Sigmoid colon (tissue), 7 donors: ENCODE data around the gene CLRN3. TPM values are rescaled to one million over a fixed set of nuclear protein-coding genes. Genes with fewer than 3 reads are reported as not detected.
A peak's percentile ranks its signal among the peaks of the same experiment; 100 is the strongest.

Source experiments
- DNase-seq: peaks from one replicate; pipeline ENCODE4 v3.0.0-alpha.2; 2019
- H3K27ac ChIP-seq, 4 donors: fragments of 200-600 bp; sonication (generic); one replicate each; pipeline ENCODE4 v1.5.1; 2016 to 2019; ENCODE audit warnings: mild to moderate bottlenecking in 1 of 4
- H3K27me3 ChIP-seq, 3 donors: fragments of 200-600 bp; sonication (generic); one replicate each; pipeline ENCODE4 v1.5.1; 2019; ENCODE audit warnings: mild to moderate bottlenecking in 1 of 3
- H3K36me3 ChIP-seq, 4 donors: fragments of 200-600 bp; sonication (generic); one replicate each; pipeline ENCODE4 v1.5.1; 2016 to 2019
- H3K4me1 ChIP-seq, 4 donors: fragments of 200-600 bp; sonication (generic); one replicate each; pipeline ENCODE4 v1.5.1; 2017 to 2019
- H3K4me3 ChIP-seq, 4 donors: fragments of 200-600 bp; sonication (generic); one replicate each; pipeline ENCODE4 v1.5.1; 2017 to 2019; ENCODE audit warnings: mild to moderate bottlenecking in 2 of 4, moderate library complexity in 1 of 4
- H3K9me3 ChIP-seq, 4 donors: fragments of 200-600 bp in 3 of 4; sonication (generic) in 3 of 4; one replicate each; pipeline versions ENCODE4 v1.5.1 to v1.6.1; 2013 to 2019
- CTCF ChIP-seq, 4 experiments: fragments of 450-650 bp in 3 of 4; fragments of 200-600 bp in 1 of 4; IDR thresholded peaks; one replicate each; pipeline ENCODE4 v1.5.1; 2016 to 2019; ENCODE audit warnings: antibody characterized with exemption in 4 of 4, mild to moderate bottlenecking in 3 of 4, moderate library complexity in 2 of 4
- EP300 ChIP-seq, 4 donors: sonication (generic); formaldehyde crosslinking; IDR thresholded peaks; one replicate each; pipeline ENCODE4 v1.6.1; 2017; ENCODE audit warnings: antibody characterized with exemption in 4 of 4
- POLR2A ChIP-seq, 2 donors: fragments of 450-650 bp; IDR thresholded peaks; one replicate each; pipeline ENCODE4 v1.6.1; 2016; ENCODE audit warnings: antibody characterized with exemption in 2 of 2, mild to moderate bottlenecking in 2 of 2, moderate library complexity in 2 of 2
- POLR2AphosphoS5 ChIP-seq, 4 donors: sonication (generic); formaldehyde crosslinking; IDR thresholded peaks; one replicate each; pipeline ENCODE4 v1.6.1; 2017; ENCODE audit warnings: antibody characterized with exemption in 4 of 4
- WGBS, 2 donors: extraction: QIAGEN DNeasy Blood & Tissue Kit; methylation state at CpG; one replicate each; pipeline ENCODE4 v1.1.7; 2013; 5-methylcytosine and 5-hydroxymethylcytosine counted together
- intact Hi-C: fragments of 100-400 bp; cut with DNase I; formaldehyde crosslinking; loops from one replicate; pipeline ENCODE4 v1.15.1; 2023
- polyA plus RNA-seq, 3 donors: library from polyadenylated mRNA; stranded (reverse); fragments of 200-250 nt; gene quantifications; one replicate each; pipeline ENCODE4 v1.2.3, GENCODE V29; 2013
- total RNA-seq, 4 donors: library from RNA; depleted of rRNA; stranded (reverse); fragments of >200 nt; gene quantifications; one replicate each; pipeline ENCODE4 v1.1.0, GENCODE V29; 2016
- donor health status: healthy with polysubstance abuse.
- donor health status: Bipolar disorder and iron deficiency.
- donor health status: healthy.

The CLRN3 gene
- total and polyA plus RNA-seq, 7 donors, result 37.8 to 88.9 (median 56.2) TPM; not detected in 4

- Histone ChIP-seq H3K36me3 (no peaks in the 10 kb centered on the region), H3K27ac (no peak overlapping the region), H3K4me3 (no peak overlapping the region), H3K9me3 (no peaks in the 10 kb centered on the region), H3K27me3 (peaks cover 0 to 11% (median 0%) of the 10 kb centered on the region in 3 donors), H3K4me1 (no peaks in the 10 kb centered on the region)
- no peak for DNase-seq
- WGBS, 2 donors, result 86 to 91% methylated on average over 10 of the region's 10 CpGs
- no peak for TF ChIP-seq EP300 (IDR thresholded peaks at IDR 0.05)
- no peak for TF ChIP-seq CTCF (IDR thresholded peaks at IDR 0.05)
- no peak for TF ChIP-seq POLR2A (IDR thresholded peaks at IDR 0.05)
- TF ChIP-seq POLR2AphosphoS5 (IDR thresholded peaks at IDR 0.05), result no peak
- intact Hi-C loops, result no loop called here
Observed at GRCh38 chr10:127855976-127856375, 36.8 kb downstream of the CLRN3 start.

DNA sequence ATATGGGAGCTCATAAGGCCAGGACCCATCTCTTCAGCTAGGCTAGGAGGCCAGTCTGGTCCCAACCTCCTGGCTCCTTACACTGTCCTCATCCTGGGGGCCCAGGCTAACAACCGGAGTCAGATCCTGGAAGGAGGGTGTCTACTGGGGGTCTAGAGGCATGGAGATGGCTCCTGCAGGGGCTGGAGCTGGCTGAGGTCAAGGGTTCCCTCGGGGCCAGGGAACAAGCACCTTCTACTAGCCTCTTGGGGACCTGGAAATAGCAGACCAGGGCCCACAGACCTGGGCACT lies 37.2 kb downstream of the CLRN3 start:
- H3K4me3 ChIP-seq, result no peak overlapping the region
- no peaks in the 10 kb centered on the region for H3K4me1 ChIP-seq
- H3K36me3 ChIP-seq, result no peaks in the 10 kb centered on the region
- H3K9me3 ChIP-seq, result no peaks in the 10 kb centered on the region
- TF ChIP-seq EP300 (IDR thresholded peaks at IDR 0.05), result no peak
- no peak for TF ChIP-seq CTCF (IDR thresholded peaks at IDR 0.05)
- no peak for TF ChIP-seq POLR2AphosphoS5 (IDR thresholded peaks at IDR 0.05)
- TF ChIP-seq POLR2A (IDR thresholded peaks at IDR 0.05), result no peak
- 84 to 87% methylated on average over 2 of the region's 2 CpGs for WGBS, 2 donors
- intact Hi-C loops, result no loop called here
- no peak overlapping the region for H3K27ac ChIP-seq
- DNase-seq, result no peak
- peaks cover 0 to 11% (median 0%) of the 10 kb centered on the region in 3 donors for H3K27me3 ChIP-seq

DNA sequence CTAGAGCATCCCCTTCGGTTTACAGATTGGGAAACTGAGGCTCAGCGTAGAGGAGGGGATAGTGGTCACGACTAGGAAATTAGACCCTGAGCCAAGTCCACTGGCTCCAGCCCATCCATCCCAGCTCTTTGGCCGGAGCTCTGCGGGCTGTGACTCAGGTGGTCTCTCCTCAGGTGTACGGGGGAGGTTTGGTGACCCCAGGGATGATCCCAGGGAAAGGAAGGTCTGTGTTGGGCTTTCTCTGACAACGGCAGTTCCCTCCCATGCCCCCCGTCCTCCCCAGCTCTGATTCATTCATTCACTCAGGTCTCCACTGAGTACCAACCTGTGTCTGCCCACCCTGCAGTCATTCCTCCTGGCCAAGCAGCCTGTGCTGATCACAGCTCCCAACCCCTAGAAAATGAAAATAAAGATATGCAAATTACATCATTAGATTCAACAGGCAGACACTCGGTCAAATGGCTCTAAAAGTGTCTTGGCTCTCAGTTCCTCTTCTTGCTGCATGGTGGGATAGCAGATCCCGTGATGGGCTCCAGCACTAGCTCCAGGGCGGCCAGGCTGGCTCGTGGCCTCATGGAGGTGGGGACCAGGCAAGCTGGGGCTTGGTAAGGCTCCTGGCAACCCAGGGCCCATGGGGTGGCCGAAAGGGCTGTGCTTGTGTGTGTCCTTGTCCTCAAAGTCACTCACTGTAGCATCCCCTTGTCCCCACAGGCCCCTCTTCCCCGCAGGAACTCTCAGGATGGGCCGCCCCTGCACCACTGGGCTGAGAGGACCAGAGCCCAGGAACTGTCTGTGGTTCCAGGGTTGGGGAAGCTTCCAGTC lies 37.8 kb downstream of the CLRN3 start:
- H3K27me3 ChIP-seq, result peaks cover 0 to 11% (median 0%) of the 10 kb centered on the region in 3 donors
- H3K4me1 ChIP-seq, result no peaks in the 10 kb centered on the region
- H3K4me3 ChIP-seq, result no peak overlapping the region
- no peaks in the 10 kb centered on the region for H3K36me3 ChIP-seq
- H3K9me3 ChIP-seq, result no peaks in the 10 kb centered on the region
- no peak for DNase-seq
- TF ChIP-seq POLR2A (IDR thresholded peaks at IDR 0.05) (no peak), CTCF (IDR thresholded peaks at IDR 0.05) (no peak), POLR2AphosphoS5 (IDR thresholded peaks at IDR 0.05) (no peak), EP300 (IDR thresholded peaks at IDR 0.05) (no peak)
- intact Hi-C loops, result loop anchor here (5.0 kb wide), 1 partner anchor 1873 kb away; no protein-coding TSS in a partner anchor
- WGBS, 2 donors, result 78 to 80% methylated on average over 15 of the region's 15 CpGs
- no peak overlapping the region for H3K27ac ChIP-seq

GRCh38 chr10:127853868-127854768 lies 38.6 kb downstream of the CLRN3 start:
- H3K27ac ChIP-seq, result no peak overlapping the region
- peak; percentile 78 for DNase-seq
- WGBS, 2 donors, result 13 to 29% methylated on average over 19 of the region's 19 CpGs
- no peak overlapping the region for H3K4me3 ChIP-seq
- TF ChIP-seq CTCF (IDR thresholded peaks at IDR 0.05), result peak; percentile 51 to 83 (median 64)
- TF ChIP-seq POLR2AphosphoS5 (IDR thresholded peaks at IDR 0.05), result no peak
- H3K27me3 ChIP-seq, result peaks cover 0 to 11% (median 0%) of the 10 kb centered on the region in 3 donors
- intact Hi-C loops, result loop anchor here (2.0 to 5.0 kb wide), 2 partner anchors 137 to 1872 kb away; no protein-coding TSS in a partner anchor
- H3K36me3 ChIP-seq, result no peaks in the 10 kb centered on the region
- no peaks in the 10 kb centered on the region for H3K9me3 ChIP-seq
- no peaks in the 10 kb centered on the region for H3K4me1 ChIP-seq
